Activated T-helper 17 cell treated with anti-CD3 and anti-CD28 coated beads, Interleukin-2, amount 50 U/mL, for 72 hours (primary cell): ENCODE measurements around the gene FGF22. TPM values are rescaled to one million over a fixed set of nuclear protein-coding genes. Genes with fewer than 3 reads are reported as not detected.

Experiments used
- ATAC-seq: fragments of 150-1000 bp; cut with Tn5 transposase; replicated peaks from 2 replicates; pipeline ENCODE4 v1.10.0; 2021; ENCODE audit warnings: mild to moderate bottlenecking, moderate library complexity
- H3K27ac Mint-ChIP-seq: one replicate; pipeline ENCODE4 v1.8.0; 2022; ENCODE audit warnings: mixed read lengths
- H3K27me3 Mint-ChIP-seq: one replicate; pipeline ENCODE4 v1.8.0; 2022; ENCODE audit warnings: mixed read lengths
- H3K36me3 Mint-ChIP-seq: one replicate; pipeline ENCODE4 v1.8.0; 2022; ENCODE audit warnings: low read depth, mild to moderate bottlenecking, mixed read lengths
- H3K4me1 Mint-ChIP-seq: one replicate; pipeline ENCODE4 v1.8.0; 2022; ENCODE audit warnings: mixed read lengths
- H3K4me3 Mint-ChIP-seq: one replicate; pipeline ENCODE4 v1.8.0; 2022; ENCODE audit warnings: mild to moderate bottlenecking, mixed read lengths
- H3K9me3 Mint-ChIP-seq: one replicate; pipeline ENCODE4 v1.8.0; 2022; ENCODE audit warnings: mixed read lengths
- total RNA-seq, 2 donors: library from RNA; stranded (reverse); gene quantifications; one replicate each; pipeline ENCODE4 v1.2.3, GENCODE V29; 2022

The FGF22 gene
- total RNA-seq, 2 donors from 2014 or later = 1.7 TPM; not detected in 1

DNA sequence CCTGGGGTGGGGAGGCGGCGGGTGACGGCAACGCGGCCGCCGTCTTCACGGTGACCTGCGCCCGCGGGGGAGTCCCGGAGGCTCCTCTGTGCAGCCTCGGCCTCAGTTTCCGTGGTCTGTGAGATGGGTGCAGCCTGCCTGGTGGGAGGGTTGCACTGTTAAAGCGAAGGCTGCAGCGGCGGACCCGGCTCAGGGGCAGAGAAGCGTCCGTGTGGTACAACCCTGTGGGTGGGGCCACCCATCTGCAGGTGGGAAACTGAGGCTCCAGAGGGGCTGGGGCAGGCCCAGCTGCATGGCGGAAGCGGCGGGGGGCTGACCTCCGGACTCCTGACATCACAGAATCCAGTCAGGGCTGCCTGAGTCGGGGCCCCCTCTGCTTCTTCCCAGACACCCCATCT, 481 bp downstream of the FGF22 start:
- Mint-ChIP-seq H3K36me3 (peaks cover 5% of the 10 kb centered on the region), H3K4me3 (no peak overlapping the region), H3K27me3 (no peaks in the 10 kb centered on the region), H3K27ac (no peak overlapping the region), H3K9me3 (no peaks in the 10 kb centered on the region), H3K4me1 (peaks cover 6% of the 10 kb centered on the region)
- ATAC-seq = no peak

DNA sequence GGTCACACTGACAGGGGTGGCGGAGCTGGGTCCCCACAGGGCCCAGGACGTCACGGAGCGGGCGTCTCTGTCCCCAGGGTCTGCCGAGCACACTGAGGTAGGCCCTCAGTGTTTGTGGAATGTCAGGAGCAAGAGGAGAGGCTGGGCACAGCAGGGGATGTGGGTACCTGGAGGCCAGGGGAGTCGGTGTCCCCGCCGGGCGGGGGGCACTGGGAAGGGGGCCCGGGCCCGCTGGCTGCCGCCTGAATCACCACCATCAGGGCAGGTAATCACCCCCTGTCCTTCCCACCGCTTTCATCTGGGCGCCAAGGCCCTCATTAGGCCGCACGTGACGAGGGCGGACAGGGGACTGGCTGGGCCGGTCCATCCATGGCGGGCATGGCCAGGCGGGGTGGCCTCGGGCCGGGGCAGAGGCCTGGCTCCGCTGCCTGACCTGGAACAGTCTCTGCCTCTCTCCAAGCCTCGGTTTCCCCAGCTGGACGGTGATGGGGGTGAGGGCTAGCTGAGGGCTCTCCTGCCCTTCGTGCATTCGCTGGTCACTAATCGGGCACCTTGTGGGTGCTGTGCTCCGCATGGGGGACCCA, 1.0 kb downstream of the FGF22 start:
- H3K36me3 Mint-ChIP-seq = peaks cover 6% of the 10 kb centered on the region
- peaks cover 6% of the 10 kb centered on the region for H3K4me1 Mint-ChIP-seq
- H3K27me3 Mint-ChIP-seq = no peaks in the 10 kb centered on the region
- no peak for ATAC-seq
- no peak overlapping the region for H3K4me3 Mint-ChIP-seq
- no peaks in the 10 kb centered on the region for H3K9me3 Mint-ChIP-seq
- H3K27ac Mint-ChIP-seq = no peak overlapping the region

DNA sequence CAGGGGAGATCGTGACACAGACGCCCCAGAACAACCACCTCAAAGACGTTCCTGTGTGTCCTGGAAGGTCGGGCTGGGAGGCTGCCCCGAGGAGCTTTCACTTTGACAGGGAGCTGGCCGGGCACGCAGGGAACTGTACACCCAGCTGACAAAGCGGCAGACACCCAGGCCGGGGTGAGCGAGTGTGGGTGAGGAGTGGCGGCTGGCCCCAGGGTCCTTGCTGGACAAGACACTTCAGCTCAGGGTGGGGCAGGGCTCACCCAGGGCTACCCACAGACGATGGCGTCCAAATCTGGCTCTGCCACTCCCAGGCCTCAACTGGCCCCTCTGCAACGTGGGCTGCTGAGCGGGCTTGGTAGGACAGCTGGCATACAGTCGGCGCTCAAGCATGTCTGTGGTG, 2.0 kb downstream of the FGF22 start:
- Mint-ChIP-seq H3K4me3 (no peak overlapping the region), H3K36me3 (peaks cover 14% of the 10 kb centered on the region), H3K27ac (no peak overlapping the region), H3K4me1 (peaks cover 6% of the 10 kb centered on the region), H3K27me3 (no peaks in the 10 kb centered on the region), H3K9me3 (no peaks in the 10 kb centered on the region)
- ATAC-seq = no peak

DNA sequence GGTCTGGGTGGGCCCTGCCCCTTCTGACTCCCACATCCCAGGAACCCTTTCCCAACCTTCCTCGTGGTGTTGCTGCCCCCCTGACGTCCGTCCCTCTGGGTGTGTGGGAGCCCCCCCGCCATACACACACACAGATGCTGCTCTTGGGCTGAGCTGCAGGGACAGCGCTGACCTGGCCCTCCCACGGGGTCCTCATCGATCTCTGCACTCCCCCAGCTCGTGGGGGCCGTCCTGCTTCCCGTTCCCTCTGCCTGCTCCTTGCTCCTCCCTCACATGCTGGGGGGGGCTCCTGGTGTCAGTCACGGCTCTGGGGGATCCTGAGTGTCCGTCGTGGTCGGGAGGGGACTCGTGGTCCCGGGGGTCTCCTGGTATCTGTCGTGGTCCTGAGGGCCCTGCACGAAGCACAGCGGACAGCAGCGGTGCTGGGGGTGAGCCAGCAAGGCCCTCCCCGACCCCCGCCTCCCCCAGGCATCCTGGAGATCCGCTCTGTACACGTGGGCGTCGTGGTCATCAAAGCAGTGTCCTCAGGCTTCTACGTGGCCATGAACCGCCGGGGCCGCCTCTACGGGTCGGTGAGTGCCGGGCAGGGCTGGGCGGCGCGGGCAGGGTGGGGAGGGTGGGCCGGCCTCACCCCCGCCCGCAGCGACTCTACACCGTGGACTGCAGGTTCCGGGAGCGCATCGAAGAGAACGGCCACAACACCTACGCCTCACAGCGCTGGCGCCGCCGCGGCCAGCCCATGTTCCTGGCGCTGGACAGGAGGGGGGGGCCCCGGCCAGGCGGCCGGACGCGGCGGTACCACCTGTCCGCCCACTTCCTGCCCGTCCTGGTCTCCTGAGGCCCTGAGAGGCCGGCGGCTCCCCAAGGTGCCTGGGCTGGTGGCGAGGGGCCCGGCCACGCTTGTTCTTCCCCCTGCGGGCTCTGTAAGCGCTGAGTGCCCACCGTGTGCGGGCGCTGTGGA, 3.4 kb downstream of the FGF22 start:
- H3K4me1 Mint-ChIP-seq = peaks cover 6% of the 10 kb centered on the region
- peaks cover 18% of the 10 kb centered on the region for H3K36me3 Mint-ChIP-seq
- H3K9me3 Mint-ChIP-seq = no peaks in the 10 kb centered on the region
- H3K4me3 Mint-ChIP-seq = no peak overlapping the region
- no peak for ATAC-seq
- H3K27me3 Mint-ChIP-seq = no peaks in the 10 kb centered on the region
- no peak overlapping the region for H3K27ac Mint-ChIP-seq

DNA sequence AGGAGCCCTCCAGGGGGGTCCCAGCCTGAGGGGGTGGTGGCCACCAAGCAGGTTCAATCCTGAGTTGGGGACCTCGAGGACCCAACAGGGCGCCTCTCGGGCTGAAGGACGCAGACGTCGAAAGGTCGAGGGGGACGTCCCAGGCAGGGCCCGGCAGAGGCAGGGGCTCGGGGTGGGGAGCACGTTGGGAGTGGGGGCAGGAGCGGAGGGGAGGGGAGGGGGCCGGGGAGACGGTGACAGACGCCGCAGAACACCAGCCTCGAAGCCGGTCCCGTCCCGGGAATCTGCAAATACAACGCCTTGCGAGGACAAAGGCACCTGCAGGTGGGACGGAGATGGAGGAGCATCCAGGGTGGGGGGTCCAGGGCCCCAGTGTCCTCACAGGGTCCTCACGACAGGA, 4.1 kb downstream of the FGF22 start:
- Mint-ChIP-seq H3K27me3 (no peaks in the 10 kb centered on the region), H3K36me3 (peaks cover 23% of the 10 kb centered on the region), H3K27ac (no peak overlapping the region), H3K4me3 (no peak overlapping the region), H3K9me3 (no peaks in the 10 kb centered on the region), H3K4me1 (peaks cover 6% of the 10 kb centered on the region)
- no peak for ATAC-seq

DNA sequence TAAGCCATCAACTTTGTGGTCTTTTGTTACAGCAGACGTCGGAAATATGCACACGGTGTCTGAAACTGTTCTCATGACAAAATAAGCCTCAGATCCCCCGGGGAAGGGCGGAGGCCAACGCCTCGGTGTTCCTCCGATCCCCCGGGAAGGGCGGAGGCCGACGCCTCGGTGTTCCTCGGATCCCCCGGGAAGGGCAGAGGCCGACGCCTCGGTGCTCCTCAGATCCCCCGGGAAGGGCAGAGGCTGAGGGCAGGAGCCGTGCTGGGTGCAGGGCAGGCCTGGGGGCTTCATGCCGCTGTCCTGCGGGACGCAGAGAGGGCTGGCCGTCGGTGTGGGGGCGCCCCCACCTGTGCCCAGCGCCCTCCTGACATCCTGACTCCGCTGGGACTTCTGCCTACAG, 4.7 kb downstream of the FGF22 start:
- no peak overlapping the region for H3K27ac Mint-ChIP-seq
- no peak overlapping the region for H3K4me3 Mint-ChIP-seq
- no peaks in the 10 kb centered on the region for H3K27me3 Mint-ChIP-seq
- peaks cover 2% of the 10 kb centered on the region for H3K4me1 Mint-ChIP-seq
- peaks cover 29% of the 10 kb centered on the region for H3K36me3 Mint-ChIP-seq
- no peak for ATAC-seq
- no peaks in the 10 kb centered on the region for H3K9me3 Mint-ChIP-seq

DNA sequence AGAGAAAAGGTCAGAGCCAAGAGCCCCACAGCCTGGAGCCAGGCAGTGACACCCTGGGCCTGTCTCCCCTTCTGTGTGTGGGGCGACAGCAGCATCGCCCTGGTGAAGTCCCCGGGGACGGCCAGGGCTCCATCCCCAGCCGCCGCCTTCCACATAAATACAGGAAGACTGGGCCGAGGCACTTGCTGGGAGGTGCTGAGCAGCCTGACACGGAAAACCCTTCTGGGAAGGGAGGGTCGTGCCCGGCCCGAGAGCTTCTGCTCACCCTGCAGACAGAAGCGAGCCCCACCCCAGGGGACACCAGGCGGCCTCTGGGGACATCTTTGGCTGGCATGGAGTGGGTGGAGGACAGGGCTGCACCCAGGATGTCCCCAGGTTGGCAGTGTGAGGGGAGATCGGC, 5.1 kb downstream of the FGF22 start:
- H3K4me3 Mint-ChIP-seq = no peak overlapping the region
- H3K4me1 Mint-ChIP-seq = no peaks in the 10 kb centered on the region
- no peaks in the 10 kb centered on the region for H3K9me3 Mint-ChIP-seq
- peaks cover 32% of the 10 kb centered on the region for H3K36me3 Mint-ChIP-seq
- no peak for ATAC-seq
- H3K27me3 Mint-ChIP-seq = no peaks in the 10 kb centered on the region
- no peak overlapping the region for H3K27ac Mint-ChIP-seq

DNA sequence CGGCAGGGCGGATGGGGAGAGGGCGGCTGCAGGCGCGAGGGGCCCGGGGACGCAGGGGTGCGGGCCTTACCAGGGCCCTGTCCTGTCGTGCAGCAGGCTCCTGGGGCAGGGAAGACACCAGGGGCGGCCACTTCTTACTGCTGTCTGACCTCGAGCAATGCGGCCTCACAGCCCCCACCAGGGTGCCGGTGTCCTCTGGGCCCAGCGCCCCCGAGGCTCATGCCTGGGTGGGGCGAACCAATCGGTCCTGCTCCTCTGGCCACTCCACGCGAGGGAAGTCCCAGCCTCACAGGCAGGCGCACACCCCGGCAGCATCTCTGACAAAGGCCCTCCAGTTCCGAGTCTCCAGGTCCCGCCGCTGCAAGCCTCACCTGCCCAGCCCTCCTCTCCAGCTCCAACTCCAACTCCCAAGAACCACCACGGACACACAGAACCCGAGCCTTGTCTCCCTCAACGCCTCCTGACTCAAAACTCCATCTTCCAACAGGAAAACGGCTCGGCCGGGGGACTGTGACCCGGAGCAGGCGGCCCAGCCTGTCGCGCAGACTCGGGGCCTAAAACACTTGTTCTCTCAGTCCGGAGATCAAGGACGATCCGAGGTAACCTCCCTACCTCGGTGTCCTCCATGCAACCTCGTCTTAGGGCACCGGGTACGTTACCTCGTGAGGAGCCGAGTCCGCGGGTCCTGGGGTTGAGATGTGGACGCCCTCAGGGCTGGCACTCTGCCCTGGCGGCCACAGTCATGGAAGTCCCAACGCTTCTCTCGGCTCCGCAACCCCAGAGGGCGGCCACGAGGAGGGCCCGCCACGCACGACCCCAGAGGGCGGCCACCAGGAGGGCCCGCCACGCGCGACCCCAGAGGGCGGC, 6.5 kb downstream of the FGF22 start:
- Mint-ChIP-seq H3K4me1 (no peaks in the 10 kb centered on the region), H3K9me3 (no peaks in the 10 kb centered on the region), H3K36me3 (peaks cover 42% of the 10 kb centered on the region), H3K27me3 (no peaks in the 10 kb centered on the region), H3K27ac (peak overlapping the region; percentile 63), H3K4me3 (no peak overlapping the region)
- ATAC-seq = peak; percentile 23

DNA sequence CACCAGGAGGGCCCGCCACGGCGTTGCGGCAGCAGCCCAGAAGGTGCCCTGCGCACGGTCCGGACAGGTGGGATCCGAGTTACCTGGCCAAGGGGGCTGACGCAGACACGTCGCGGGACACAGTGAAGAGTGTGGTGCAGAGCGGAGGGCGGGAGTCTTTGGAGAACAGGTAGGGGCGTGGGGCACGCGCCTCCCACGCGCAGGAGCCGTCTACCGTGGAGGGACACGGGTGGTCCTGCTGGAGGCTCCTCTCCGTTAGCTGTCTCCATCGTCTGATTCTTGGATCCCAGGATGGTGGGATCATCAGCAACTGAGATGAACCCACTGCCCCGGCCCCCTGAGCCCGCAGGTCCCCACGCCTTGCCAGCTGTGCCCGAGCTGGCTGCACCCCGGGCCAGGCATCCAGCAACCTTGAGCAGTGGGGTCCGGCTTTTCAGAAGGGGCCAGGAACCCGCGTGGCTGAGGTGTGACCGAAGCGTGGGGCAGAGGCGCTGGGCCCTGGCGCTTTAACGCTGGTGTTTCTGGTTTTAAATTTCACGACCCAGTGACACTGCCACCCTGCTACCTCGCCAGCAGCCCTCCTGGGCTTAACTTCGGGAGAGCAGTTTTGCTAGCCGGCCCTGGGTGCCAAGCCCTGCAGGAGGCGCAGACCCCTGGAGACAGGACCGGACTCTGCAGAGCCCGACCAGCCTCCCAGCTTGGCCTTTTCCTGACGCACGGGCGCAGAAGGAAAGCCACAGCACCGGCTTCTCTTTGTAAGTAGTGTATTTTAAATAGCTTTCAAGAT, 7.3 kb downstream of the FGF22 start:
- no peak for ATAC-seq
- no peak overlapping the region for H3K27ac Mint-ChIP-seq
- no peaks in the 10 kb centered on the region for H3K9me3 Mint-ChIP-seq
- H3K4me1 Mint-ChIP-seq = no peaks in the 10 kb centered on the region
- H3K36me3 Mint-ChIP-seq = peaks cover 45% of the 10 kb centered on the region
- H3K27me3 Mint-ChIP-seq = no peaks in the 10 kb centered on the region
- H3K4me3 Mint-ChIP-seq = no peak overlapping the region

DNA sequence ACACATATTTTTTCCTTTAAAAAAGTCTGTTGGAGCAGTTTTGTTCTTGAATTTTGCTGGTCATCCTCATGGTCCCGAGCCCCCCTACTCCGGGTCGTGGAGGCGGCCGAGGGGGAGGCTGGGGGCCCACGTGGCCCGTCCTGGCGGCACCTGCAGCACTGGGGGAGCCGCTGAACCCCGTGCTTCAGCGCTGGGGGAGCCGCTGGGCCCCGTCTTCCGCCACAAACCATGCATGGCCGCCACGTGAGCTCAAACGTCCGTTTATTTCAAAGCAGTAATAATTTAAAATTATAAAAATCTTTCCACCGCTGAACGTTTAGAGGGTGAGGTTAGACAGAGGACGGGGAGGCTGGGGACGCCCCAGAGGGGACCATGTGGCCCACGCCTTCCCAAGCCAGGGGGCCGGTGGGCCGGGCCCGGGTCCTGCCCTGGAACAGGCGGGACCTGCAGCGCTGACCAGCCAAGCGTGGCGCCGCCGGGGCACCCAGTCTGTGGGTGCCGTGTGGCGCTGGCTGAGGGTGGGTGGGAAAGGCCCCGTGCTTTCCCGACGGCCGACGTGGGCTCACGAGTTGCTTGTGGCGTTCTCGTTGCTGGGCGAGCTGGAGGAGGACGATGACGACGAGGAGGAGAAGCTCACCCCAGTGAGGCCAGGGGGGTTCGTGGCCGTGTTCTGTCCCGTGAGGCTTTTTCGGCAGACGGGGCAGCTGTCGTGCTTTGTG, 8.0 kb downstream of the FGF22 start:
- no peak for ATAC-seq
- H3K4me3 Mint-ChIP-seq = no peak overlapping the region
- H3K27me3 Mint-ChIP-seq = no peaks in the 10 kb centered on the region
- H3K9me3 Mint-ChIP-seq = no peaks in the 10 kb centered on the region
- no peak overlapping the region for H3K27ac Mint-ChIP-seq
- peaks cover 45% of the 10 kb centered on the region for H3K36me3 Mint-ChIP-seq
- H3K4me1 Mint-ChIP-seq = no peaks in the 10 kb centered on the region

DNA sequence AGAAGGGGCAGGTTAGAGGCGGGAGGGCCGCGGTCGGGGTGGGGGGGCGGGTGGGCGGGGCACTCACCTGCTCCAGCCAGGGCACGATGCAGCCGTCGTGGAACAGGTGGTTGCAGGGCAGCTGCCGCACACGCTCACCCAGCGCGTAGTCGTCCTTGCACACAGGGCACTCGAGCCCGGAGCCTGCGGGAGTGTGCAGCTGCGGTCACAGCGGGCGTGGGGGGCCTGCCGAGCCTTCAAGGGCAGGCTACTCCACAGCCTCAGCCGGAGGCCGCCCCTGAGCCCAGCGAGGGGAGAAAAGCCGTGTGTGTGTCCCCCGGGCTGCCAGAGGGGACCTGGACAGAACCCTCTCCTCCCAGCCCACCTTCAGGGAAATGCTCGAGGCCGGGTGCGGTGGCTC, 8.6 kb downstream of the FGF22 start:
- H3K9me3 Mint-ChIP-seq = no peaks in the 10 kb centered on the region
- no peaks in the 10 kb centered on the region for H3K27me3 Mint-ChIP-seq
- ATAC-seq = no peak
- peaks cover 48% of the 10 kb centered on the region for H3K36me3 Mint-ChIP-seq
- H3K27ac Mint-ChIP-seq = no peak overlapping the region
- no peak overlapping the region for H3K4me3 Mint-ChIP-seq
- H3K4me1 Mint-ChIP-seq = no peaks in the 10 kb centered on the region

DNA sequence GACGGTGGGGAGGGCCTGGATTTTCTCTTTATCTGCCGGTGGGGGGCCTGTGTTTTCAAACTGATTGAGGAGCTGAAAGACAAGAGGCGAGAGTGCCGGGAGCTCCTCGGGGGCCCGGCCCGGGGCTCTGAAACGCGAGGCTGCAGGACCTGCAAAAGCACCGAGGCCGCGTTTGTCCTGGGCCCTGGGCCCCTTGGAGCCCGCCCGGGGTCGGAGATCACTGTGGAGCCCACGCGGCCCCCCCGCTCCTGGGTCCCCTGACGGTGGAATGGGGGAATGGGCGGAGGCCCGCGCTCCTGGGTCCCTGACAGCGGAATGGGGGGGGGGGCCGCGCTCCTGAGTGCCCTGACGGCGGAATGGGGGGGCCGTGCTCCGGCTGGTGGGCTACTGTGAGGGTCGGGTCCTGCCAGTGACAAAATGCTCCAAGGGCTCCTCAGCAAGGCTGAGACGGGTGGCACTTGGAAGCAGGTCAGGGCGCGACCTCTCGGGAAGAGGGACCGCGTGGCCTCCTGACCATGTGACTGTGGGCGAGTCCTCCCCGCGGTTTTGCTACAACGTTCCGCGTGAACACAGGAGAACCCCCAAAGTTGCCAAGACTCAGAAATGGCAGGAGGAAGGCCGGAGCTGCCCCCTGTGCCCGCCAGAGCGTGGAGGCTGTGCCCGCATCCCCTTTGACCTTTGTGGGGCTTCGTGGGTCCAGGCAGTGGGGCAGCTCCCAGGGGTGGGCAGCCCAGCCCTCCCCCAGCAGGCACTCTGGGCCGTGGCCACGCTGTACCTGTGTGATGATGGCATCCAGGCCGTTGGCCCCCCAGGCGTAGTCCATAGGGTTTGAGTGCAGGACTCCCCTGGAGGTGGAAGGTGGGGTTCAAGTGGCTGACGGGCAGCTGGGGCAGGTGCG, 9.5 kb downstream of the FGF22 start:
- ATAC-seq = no peak
- no peak overlapping the region for H3K4me3 Mint-ChIP-seq
- no peaks in the 10 kb centered on the region for H3K4me1 Mint-ChIP-seq

DNA sequence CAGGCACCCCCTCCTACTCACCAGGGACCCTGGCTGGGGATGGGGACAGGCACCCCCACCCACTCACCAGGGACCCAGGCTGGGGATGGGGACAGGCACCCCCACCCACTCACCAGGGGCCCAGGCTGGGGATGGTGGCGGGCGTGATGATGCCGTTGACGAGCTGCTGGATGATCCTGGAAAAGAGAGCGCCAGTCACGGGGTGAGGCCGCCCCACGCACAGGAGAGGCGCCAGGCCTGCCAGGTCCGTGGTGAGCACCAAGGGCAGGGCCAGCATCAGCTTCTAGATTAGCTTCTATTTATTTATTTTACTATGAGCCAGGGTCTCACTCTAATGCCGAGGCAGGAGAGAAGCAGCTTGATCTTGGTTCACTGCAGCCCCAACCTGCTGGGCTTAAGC, 10.4 kb downstream of the FGF22 start:
- Mint-ChIP-seq H3K36me3 (peaks cover 61% of the 10 kb centered on the region), H3K27ac (no peak overlapping the region), H3K4me3 (no peak overlapping the region), H3K9me3 (no peaks in the 10 kb centered on the region), H3K4me1 (peaks cover 5% of the 10 kb centered on the region), H3K27me3 (no peaks in the 10 kb centered on the region)
- no peak for ATAC-seq

More for the DNA sequence above, 9.5 kb downstream of the FGF22 start:
- H3K36me3 Mint-ChIP-seq = peaks cover 56% of the 10 kb centered on the region
- no peak overlapping the region for H3K27ac Mint-ChIP-seq
- no peaks in the 10 kb centered on the region for H3K9me3 Mint-ChIP-seq
- H3K27me3 Mint-ChIP-seq = no peaks in the 10 kb centered on the region
